Esophagus muscularis mucosa (tissue), 3 donors: ENCODE measurements around the gene KATNAL1.

Experiments used
- CTCF ChIP-seq, 3 experiments: fragments of 200-600 bp in 2 of 3; fragments of 450-650 bp in 1 of 3; sonication (generic) in 2 of 3; IDR thresholded peaks; one replicate each; pipeline ENCODE4 v1.5.1; 2017 to 2019; ENCODE audit warnings: antibody characterized with exemption in 3 of 3, mild to moderate bottlenecking in 2 of 3, moderate library complexity in 1 of 3
- POLR2A ChIP-seq: fragments of 450-650 bp; IDR thresholded peaks from one replicate; pipeline ENCODE4 v1.6.1; 2017; ENCODE audit warnings: antibody characterized with exemption, moderate library complexity, mild to moderate bottlenecking, low read depth

GRCh38 chr13:30153545-30154426 is 153.6 kb downstream of the KATNAL1 start:
- no peak for TF ChIP-seq CTCF (IDR thresholded peaks at IDR 0.05)
- no peak for TF ChIP-seq POLR2A
